Upper lobe of left lung (tissue), 6 donors: ENCODE measurements around the gene ZCCHC24. TPM values are rescaled to one million over a fixed set of nuclear protein-coding genes. Genes with fewer than 3 reads are reported as not detected.
A peak's percentile ranks its signal among the peaks of the same experiment; 100 is the strongest.

Source experiments
- ATAC-seq, 2 donors: fragments of 200-7000 bp; cut with Tn5 transposase; one replicate each; pipeline ENCODE4 v1.9.1; 2022; ENCODE audit warnings: mild to moderate bottlenecking in 2 of 2, moderate library complexity in 2 of 2; ENCODE audit not compliant: low FRiP score in 2 of 2
- DNase-seq, 2 donors: peaks; one replicate each; pipeline ENCODE4 v3.0.0-alpha.2; 2019 to 2020
- H3K27ac ChIP-seq, 4 donors: fragments of 200-600 bp; sonication (generic); one replicate each; pipeline ENCODE4 v1.5.1; 2016 to 2019
- H3K27me3 ChIP-seq, 4 donors: fragments of 200-600 bp; sonication (generic); one replicate each; pipeline ENCODE4 v1.5.1; 2017 to 2019
- H3K36me3 ChIP-seq, 4 donors: fragments of 200-600 bp; sonication (generic); one replicate each; pipeline ENCODE4 v1.5.1; 2016 to 2019
- H3K4me1 ChIP-seq, 4 donors: fragments of 200-600 bp; sonication (generic); one replicate each; pipeline ENCODE4 v1.5.1; 2018 to 2019
- H3K4me3 ChIP-seq, 4 donors: fragments of 200-600 bp; sonication (generic); one replicate each; pipeline ENCODE4 v1.5.1; 2017 to 2019; ENCODE audit warnings: mild to moderate bottlenecking in 2 of 4, moderate library complexity in 1 of 4
- H3K9me3 ChIP-seq, 4 donors: fragments of 200-600 bp; sonication (generic); one replicate each; pipeline ENCODE4 v1.5.1; 2018 to 2019
- CTCF ChIP-seq, 6 experiments: fragments of 450-650 bp in 4 of 6; fragments of 200-600 bp in 2 of 6; sonication (generic) in 2 of 6; IDR thresholded peaks; one replicate each; pipeline ENCODE4 v1.5.1; 2016 to 2019; ENCODE audit warnings: antibody characterized with exemption in 6 of 6
- EP300 ChIP-seq, 4 donors: sonication (generic); formaldehyde crosslinking; IDR thresholded peaks; one replicate each; pipeline ENCODE4 v1.5.1; 2017; ENCODE audit warnings: antibody characterized with exemption in 4 of 4, control low read depth in 2 of 4
- POLR2A ChIP-seq, 4 donors: fragments of 450-650 bp; IDR thresholded peaks; one replicate each; pipeline ENCODE4 v1.5.1; 2016 to 2017; ENCODE audit warnings: antibody characterized with exemption in 4 of 4, mild to moderate bottlenecking in 2 of 4
- POLR2AphosphoS5 ChIP-seq, 2 donors: sonication (generic); formaldehyde crosslinking; IDR thresholded peaks; one replicate each; pipeline ENCODE4 v1.5.1; 2017; ENCODE audit warnings: antibody characterized with exemption in 2 of 2
- WGBS, 2 donors: methylation state at CpG; one replicate each; pipeline ENCODE4 v1.1.5; 2017 to 2018; 5-methylcytosine and 5-hydroxymethylcytosine counted together
- total RNA-seq, 6 donors: library from RNA; depleted of rRNA in 4 of 6; stranded (reverse); fragments of >200 nt in 4 of 6; gene quantifications; one replicate each; pipeline versions ENCODE4 v1.1.0 to v1.2.1, GENCODE V29; 2016 to 2021
- donor health status: DM: no; HTN: no; CAD: no; lungs with moderate emphysema.
- donor health status: DM: no; HTN: yes; CAD: no; lungs with severe emphysema.

The ZCCHC24 gene
- total RNA-seq, 6 donors from 2014 or later = 12.6 to 45.7 (median 21.0) TPM

DNA sequence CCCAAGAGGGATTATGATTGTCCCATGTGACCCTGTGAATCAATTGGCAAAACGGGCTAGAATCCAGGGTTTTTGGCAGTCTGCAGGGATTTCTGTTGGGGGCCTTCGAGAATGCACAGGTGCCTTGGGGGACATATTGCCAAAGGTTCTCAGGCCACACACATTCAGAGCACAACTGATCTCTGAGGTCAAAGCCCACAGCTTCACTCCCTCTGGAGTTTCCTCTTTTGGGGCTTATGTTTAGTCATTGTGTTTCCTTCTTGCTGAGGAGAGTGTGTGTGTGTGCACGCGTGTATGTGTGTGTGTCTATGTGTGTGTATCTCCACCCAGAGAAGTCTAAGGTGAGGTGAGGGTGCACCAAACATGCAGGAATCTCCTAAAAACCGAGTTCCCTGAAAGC is 89.3 kb downstream of the ZCCHC24 start:
- Histone ChIP-seq H3K36me3 (peaks cover 4 to 43% (median 29%) of the 10 kb centered on the region in 4 donors), H3K9me3 (no peaks in the 10 kb centered on the region), H3K27ac (peak overlapping the region in 1 of 4 donors; percentile 13), H3K4me3 (no peak overlapping the region), H3K4me1 (peaks cover 0 to 4% (median 0%) of the 10 kb centered on the region in 4 donors), H3K27me3 (no peaks in the 10 kb centered on the region)
- TF ChIP-seq EP300 (IDR thresholded peaks at IDR 0.05) = no peak
- no peak for TF ChIP-seq POLR2A (IDR thresholded peaks at IDR 0.05)
- no peak for TF ChIP-seq CTCF (IDR thresholded peaks at IDR 0.05)
- TF ChIP-seq POLR2AphosphoS5 (IDR thresholded peaks at IDR 0.05) = no peak
- ATAC-seq (peak; percentile 3 to 56), DNase-seq (peak in 1 of 2 donors; percentile 25)
- WGBS, 2 donors = 70 to 71% methylated on average over 3 to 5 of the region's 5 CpGs

DNA sequence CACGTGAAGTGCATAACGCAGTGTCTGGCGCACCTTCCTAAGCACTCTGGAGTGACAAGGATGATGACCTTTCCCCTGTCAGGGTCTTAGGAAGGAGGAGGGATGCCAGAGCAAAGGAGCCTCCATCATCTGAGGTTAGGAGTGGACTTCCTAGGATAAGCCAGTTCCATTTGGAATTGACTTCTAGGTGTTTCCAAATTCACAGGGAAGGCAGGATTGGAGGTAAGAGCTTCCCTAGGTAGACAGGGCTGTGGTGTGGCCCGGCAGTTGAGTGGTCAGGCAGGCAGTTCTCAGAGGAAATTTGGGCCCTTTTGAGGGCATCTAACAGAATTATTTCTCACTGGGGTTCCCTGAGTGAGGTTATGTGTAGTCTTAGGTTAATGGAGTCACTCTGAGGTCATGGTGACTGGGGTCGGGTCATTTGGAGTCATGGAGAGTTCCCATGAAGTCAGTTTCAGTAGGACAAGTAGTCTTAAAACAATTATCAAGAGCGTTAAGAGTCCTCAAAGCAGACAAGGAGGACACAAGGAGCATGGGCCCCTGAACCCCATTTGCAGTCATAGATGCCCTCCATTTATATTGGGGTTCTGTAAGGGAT is 89.9 kb downstream of the ZCCHC24 start:
- H3K27me3 ChIP-seq = no peaks in the 10 kb centered on the region
- H3K4me3 ChIP-seq = no peak overlapping the region
- no peak for ATAC-seq
- peaks cover 5 to 49% (median 34%) of the 10 kb centered on the region in 4 donors for H3K36me3 ChIP-seq
- DNase-seq = no peak
- no peaks in the 10 kb centered on the region for H3K9me3 ChIP-seq
- TF ChIP-seq POLR2A (IDR thresholded peaks at IDR 0.05) (no peak), POLR2AphosphoS5 (IDR thresholded peaks at IDR 0.05) (no peak), CTCF (IDR thresholded peaks at IDR 0.05) (no peak), EP300 (IDR thresholded peaks at IDR 0.05) (no peak)
- 80 to 93% methylated on average over 6 of the region's 6 CpGs for WGBS, 2 donors
- H3K4me1 ChIP-seq = peaks cover 0 to 4% (median 0%) of the 10 kb centered on the region in 4 donors
- H3K27ac ChIP-seq = peak overlapping the region in 1 of 4 donors; percentile 13

DNA sequence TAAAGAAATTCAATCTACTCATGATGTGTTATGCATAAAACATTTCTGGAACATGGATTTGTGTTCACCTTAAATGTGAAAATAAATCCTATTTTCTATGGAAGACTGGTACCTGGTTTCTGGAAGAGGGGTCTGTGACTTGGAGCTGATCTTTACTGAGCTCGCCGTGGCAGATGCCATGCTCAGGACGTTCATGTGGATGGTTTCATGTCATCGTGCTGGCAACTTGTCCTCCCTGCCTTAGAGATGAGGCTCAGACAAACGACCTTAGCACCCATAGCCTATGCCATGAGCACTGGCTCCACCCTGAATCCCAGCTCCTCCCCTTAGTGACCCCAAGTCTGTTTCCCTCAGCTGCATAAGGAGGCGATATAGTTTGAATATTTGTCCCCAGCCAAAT is 90.8 kb downstream of the ZCCHC24 start:
- ATAC-seq = no peak
- Histone ChIP-seq H3K36me3 (peaks cover 9 to 58% (median 42%) of the 10 kb centered on the region in 4 donors), H3K27ac (no peak overlapping the region), H3K4me3 (no peak overlapping the region), H3K9me3 (no peaks in the 10 kb centered on the region), H3K27me3 (no peaks in the 10 kb centered on the region), H3K4me1 (peaks cover under 1 to 8% (median 2%) of the 10 kb centered on the region in 4 donors)
- no peak for TF ChIP-seq EP300 (IDR thresholded peaks at IDR 0.05)
- TF ChIP-seq POLR2AphosphoS5 (IDR thresholded peaks at IDR 0.05) = no peak
- no peak for TF ChIP-seq POLR2A (IDR thresholded peaks at IDR 0.05)
- no peak for TF ChIP-seq CTCF (IDR thresholded peaks at IDR 0.05)
- DNase-seq = peak in 1 of 2 donors; percentile 8
- 89 to 92% methylated on average over 6 of the region's 6 CpGs for WGBS, 2 donors

DNA sequence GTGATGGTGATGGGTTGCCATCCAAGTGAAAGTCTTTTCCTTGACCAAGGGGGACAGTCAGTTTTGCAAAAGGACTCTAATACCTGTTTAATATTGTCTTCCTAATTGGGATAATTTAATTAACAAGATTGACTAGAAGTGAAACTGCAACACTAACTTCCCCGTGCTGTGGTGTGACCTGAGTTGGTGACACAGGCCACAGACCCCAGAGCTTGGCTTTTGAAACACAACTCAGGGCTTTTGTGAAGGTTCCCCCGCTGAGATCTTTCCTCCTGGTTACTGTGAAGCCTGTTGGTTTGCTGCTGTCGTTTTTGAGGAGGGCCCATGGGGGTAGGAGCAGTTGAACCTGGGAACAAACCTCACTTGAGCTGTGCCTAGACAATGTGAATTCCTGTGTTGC is 91.3 kb downstream of the ZCCHC24 start:
- ATAC-seq (no peak), DNase-seq (peak in 1 of 2 donors; percentile 20)
- WGBS, 2 donors = 34 to 46% methylated on average over 3 of the region's 3 CpGs
- Histone ChIP-seq H3K4me1 (peaks cover 3 to 13% (median 6%) of the 10 kb centered on the region in 4 donors), H3K27me3 (no peaks in the 10 kb centered on the region), H3K36me3 (peaks cover 9 to 63% (median 42%) of the 10 kb centered on the region in 4 donors), H3K4me3 (no peak overlapping the region), H3K9me3 (no peaks in the 10 kb centered on the region), H3K27ac (no peak overlapping the region)
- TF ChIP-seq EP300 (IDR thresholded peaks at IDR 0.05) (no peak), POLR2AphosphoS5 (IDR thresholded peaks at IDR 0.05) (no peak), POLR2A (IDR thresholded peaks at IDR 0.05) (no peak), CTCF (IDR thresholded peaks at IDR 0.05) (no peak)

DNA sequence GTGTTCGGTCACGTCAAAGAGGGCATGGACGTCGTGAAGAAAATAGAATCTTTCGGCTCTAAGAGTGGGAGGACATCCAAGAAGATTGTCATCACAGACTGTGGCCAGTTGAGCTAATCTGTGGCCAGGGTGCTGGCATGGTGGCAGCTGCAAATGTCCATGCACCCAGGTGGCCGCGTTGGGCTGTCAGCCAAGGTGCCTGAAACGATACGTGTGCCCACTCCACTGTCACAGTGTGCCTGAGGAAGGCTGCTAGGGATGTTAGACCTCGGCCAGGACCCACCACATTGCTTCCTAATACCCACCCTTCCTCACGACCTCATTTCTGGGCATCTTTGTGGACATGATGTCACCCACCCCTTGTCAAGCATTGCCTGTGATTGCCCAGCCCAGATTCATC is 91.7 kb downstream of the ZCCHC24 start:
- DNase-seq (peak in 1 of 2 donors; percentile 21), ATAC-seq (no peak)
- TF ChIP-seq POLR2AphosphoS5 (IDR thresholded peaks at IDR 0.05) = no peak
- TF ChIP-seq CTCF (IDR thresholded peaks at IDR 0.05) = no peak
- no peak for TF ChIP-seq POLR2A (IDR thresholded peaks at IDR 0.05)
- TF ChIP-seq EP300 (IDR thresholded peaks at IDR 0.05) = no peak
- no peaks in the 10 kb centered on the region for H3K9me3 ChIP-seq
- no peaks in the 10 kb centered on the region for H3K27me3 ChIP-seq
- 88 to 93% methylated on average over 4 to 11 of the region's 11 CpGs for WGBS, 2 donors
- H3K36me3 ChIP-seq = peaks cover 9 to 67% (median 42%) of the 10 kb centered on the region in 4 donors
- peaks cover 7 to 17% (median 10%) of the 10 kb centered on the region in 4 donors for H3K4me1 ChIP-seq
- peak overlapping the region in 1 of 4 donors; percentile 32 for H3K27ac ChIP-seq
- no peak overlapping the region for H3K4me3 ChIP-seq
